Measurements from ENCODE around the gene C3orf33. TPM values are rescaled to one million over a fixed set of nuclear protein-coding genes. Genes with fewer than 3 reads are reported as not detected.
A peak's percentile ranks its signal among the peaks of the same experiment; 100 is the strongest.

C3orf33 gene
- total and polyA plus RNA-seq, 2 of the 13 experiments (the other 11 are each of a cell fraction or from before 2014, with no cell fraction given) = 9.2 to 12.6 TPM

- 0 out of 2 replicates have a peak, but pooled peaks have one; percentile 33 for TF ChIP-seq ZNF30 (CRISPR knock-in tag; IDR thresholded peaks at IDR 0.05)
- TF ChIP-seq CEBPB (IDR thresholded peaks at IDR 0.05; ENCODE audit: borderline replicate concordance, low read depth, low read length) = peak; percentile 86
- TF ChIP-seq ZBTB7B (CRISPR knock-in tag; IDR thresholded peaks at IDR 0.05) = peak; percentile 79
- peak; percentile 22 for TF ChIP-seq CTCF (CRISPR knock-in tag; IDR thresholded peaks at IDR 0.05)
- no peak for TF ChIP-seq CHCHD3 (CRISPR knock-in tag; IDR thresholded peaks at IDR 0.05)
- peak; percentile 72; the same call in 1 of the 2 replicates for TF ChIP-seq RCOR2 (CRISPR knock-in tag; IDR thresholded peaks at IDR 0.05)
- no peak for TF ChIP-seq BCLAF1 (IDR thresholded peaks at IDR 0.05)
- TF ChIP-seq ZNF792 (CRISPR knock-in tag; IDR thresholded peaks at IDR 0.05) = peak; percentile 82
- TF ChIP-seq PRDM4 (CRISPR knock-in tag; IDR thresholded peaks at IDR 0.05; ENCODE audit: borderline replicate concordance) = no peak
- no peak; the same call in 1 of the 2 replicates for TF ChIP-seq POLR2AphosphoS2 (IDR thresholded peaks at IDR 0.05; ENCODE audit: low read depth, low read length)
- TF ChIP-seq HHEX (CRISPR knock-in tag; IDR thresholded peaks at IDR 0.05) = peak; percentile 29; the same call in 1 of the 2 replicates
- TF ChIP-seq SRF (IDR thresholded peaks at IDR 0.05; ENCODE audit: low read depth, low read length) = peak; percentile 48; the same call in 1 of the 2 replicates
- TF ChIP-seq TEAD3 (CRISPR knock-in tag; optimal IDR thresholded peaks at IDR 0.05; ENCODE audit: borderline replicate concordance) = peak; percentile 91
- TF ChIP-seq PAF1 (CRISPR knock-in tag; IDR thresholded peaks at IDR 0.05) = no peak
- TF ChIP-seq ZFP36 (IDR thresholded peaks at IDR 0.05; ENCODE audit: borderline replicate concordance, low read depth, low read length, partially characterized antibody) = no peak
- TF ChIP-seq HIVEP1 (CRISPR knock-in tag; IDR thresholded peaks at IDR 0.05) = peak; percentile 67
- peak; percentile 93 for TF ChIP-seq NFYB (CRISPR knock-in tag; IDR thresholded peaks at IDR 0.05)
- TF ChIP-seq SNAPC5 (CRISPR knock-in tag; IDR thresholded peaks at IDR 0.05; ENCODE audit: borderline replicate concordance) = no peak
- no peak for TF ChIP-seq MLXIP (CRISPR knock-in tag; IDR thresholded peaks at IDR 0.05; ENCODE audit: borderline replicate concordance)
- TF ChIP-seq GATAD1 (CRISPR knock-in tag; IDR thresholded peaks at IDR 0.05) = peak; percentile 98
Measured at GRCh38 chr3:155854141-155854940, 48.3 kb upstream of the C3orf33 start, which contains the start of gene SLC33A1 (continued).

All from HepG2 (cell line).